Astrocyte of the spinal cord (primary cell): ENCODE measurements around the gene CHRNA1.
A peak's percentile ranks its signal among the peaks of the same experiment; 100 is the strongest.

ENCODE experiments used
- DNase-seq: peaks from one replicate; pipeline ENCODE4 v3.0.0; 2011; ENCODE audit warnings: low read depth, low spot score
- H3K4me3 ChIP-seq: 2 replicates; pipeline ENCODE4 v1.5.1; 2011; ENCODE audit warnings: low read depth, mild to moderate bottlenecking, low read length, moderate library complexity
- CTCF ChIP-seq: IDR thresholded peaks from 2 replicates; pipeline ENCODE4 v1.5.1; 2012; ENCODE audit warnings: low read depth, mild to moderate bottlenecking, low read length, inconsistent platforms
- in situ Hi-C: cut with HindIII; loops from 2 replicates; pipeline ENCODE4 v1.10.0; 2017; ENCODE audit warnings: low sequenced_read_pairs

The CHRNA1 gene

GRCh38 chr2:174774886-174775285 is 10.6 kb upstream of the CHRNA1 start:
- H3K4me3 ChIP-seq = no peak overlapping the region
- no peak for DNase-seq
- no peak for TF ChIP-seq CTCF
- in situ Hi-C loops = loop anchor here (10.0 kb wide), 1 partner anchor 210 kb away; no protein-coding TSS in a partner anchor

- no peak overlapping the region for H3K4me3 ChIP-seq
- no peak for DNase-seq
- no peak for TF ChIP-seq CTCF
- in situ Hi-C loops = loop anchor here (10.0 kb wide), 1 partner anchor 212 kb away; no protein-coding TSS in a partner anchor
These were observed 8.9 kb upstream of the CHRNA1 start for GRCh38 chr2:174773215-174773614.

GRCh38 chr2:174772472-174772801 is 8.2 kb upstream of the CHRNA1 start:
- in situ Hi-C loops = loop anchor here (10.0 kb wide), 1 partner anchor 212 kb away; no protein-coding TSS in a partner anchor
- H3K4me3 ChIP-seq = no peak overlapping the region
- TF ChIP-seq CTCF = no peak
- DNase-seq = no peak

GRCh38 chr2:174771631-174772471 is 7.6 kb upstream of the CHRNA1 start:
- peak; percentile 91 for TF ChIP-seq CTCF
- H3K4me3 ChIP-seq = no peak overlapping the region
- DNase-seq = peak; percentile 87
- in situ Hi-C loops = loop anchor here (10.0 kb wide), 1 partner anchor 213 kb away; no protein-coding TSS in a partner anchor

- in situ Hi-C loops = loop anchor here (10.0 kb wide), 1 partner anchor 214 kb away; no protein-coding TSS in a partner anchor
- H3K4me3 ChIP-seq = no peak overlapping the region
- DNase-seq = no peak
- no peak for TF ChIP-seq CTCF
These were observed 6.9 kb upstream of the CHRNA1 start for GRCh38 chr2:174771136-174771535.

- H3K4me3 ChIP-seq = no peak overlapping the region
- in situ Hi-C loops = no loop called here
- no peak for TF ChIP-seq CTCF
- no peak for DNase-seq
These were observed 4.3 kb upstream of the CHRNA1 start for GRCh38 chr2:174768557-174768956.
